ENCODE data around the gene FBXL14.

FBXL14 gene

GRCh38 chr12:1523558-1524050, 70.8 kb downstream of the FBXL14 start:
- no peaks in the 10 kb centered on the region for H3K27me3 ChIP-seq (ENCODE audit: low read length)
- H3K27ac ChIP-seq (ENCODE audit: low read depth, low read length) = no peak overlapping the region
- H3K79me2 ChIP-seq (ENCODE audit: insufficient read depth, low read length) = no peaks in the 10 kb centered on the region
- no peaks in the 10 kb centered on the region for H4K20me1 ChIP-seq (ENCODE audit: low read depth, low read length)
- no peaks in the 10 kb centered on the region for H3K36me3 ChIP-seq (ENCODE audit: low read length)
- H3K9ac ChIP-seq (ENCODE audit: low read length) = no peak overlapping the region
- no peaks in the 10 kb centered on the region for H3K9me2 ChIP-seq (replicated peaks; ENCODE audit: insufficient read depth, low read length)
- no peaks in the 10 kb centered on the region for H3K9me3 ChIP-seq (ENCODE audit: insufficient read depth, low read length)
- TF ChIP-seq CTCF (IDR thresholded peaks at IDR 0.05; ENCODE audit: insufficient read depth, low read length, poor library complexity, severe bottlenecking) (no peak), EZH2phosphoT487 (conservative IDR thresholded peaks at IDR 0.05; ENCODE audit: low read length) (no peak)
- H3F3A ChIP-seq (ENCODE audit: insufficient read depth) = no peaks in the 10 kb centered on the region
- H3K4me2 ChIP-seq (ENCODE audit: low read depth, low read length, poor library complexity, severe bottlenecking) = no peak overlapping the region
- no peak overlapping the region for H2AFZ ChIP-seq (ENCODE audit: low read depth, low read length, severe bottlenecking)
- no peak overlapping the region for H3K4me3 ChIP-seq (ENCODE audit: insufficient read depth, low read length, poor library complexity, severe bottlenecking)

DNA sequence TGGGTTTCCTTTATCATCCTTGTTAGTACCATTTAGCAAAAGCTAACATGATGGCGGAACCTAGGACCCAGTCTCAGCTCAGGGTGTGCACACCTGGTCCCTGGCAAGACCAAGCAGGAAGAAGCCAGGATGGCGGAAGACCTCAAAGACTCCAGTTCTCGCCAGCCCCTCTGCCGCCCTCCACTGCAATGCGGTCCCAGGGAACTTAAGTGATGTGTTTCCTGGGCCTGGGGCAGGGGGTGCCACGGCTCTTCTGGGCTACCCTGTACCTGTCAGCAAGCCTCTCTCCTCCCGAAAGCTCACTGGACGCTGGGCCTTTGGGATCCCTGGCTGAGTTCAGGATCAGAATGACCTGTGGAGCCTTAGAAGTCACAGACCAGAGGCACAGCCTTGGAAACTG, 71.3 kb downstream of the FBXL14 start:
- no peak overlapping the region for H3K27ac ChIP-seq (ENCODE audit: low read depth, low read length)
- H3K79me2 ChIP-seq (ENCODE audit: insufficient read depth, low read length) = no peaks in the 10 kb centered on the region
- no peaks in the 10 kb centered on the region for H3K36me3 ChIP-seq (ENCODE audit: low read length)
- H3K9ac ChIP-seq (ENCODE audit: low read length) = no peak overlapping the region
- H2AFZ ChIP-seq (ENCODE audit: low read depth, low read length, severe bottlenecking) = no peak overlapping the region
- H3K9me3 ChIP-seq (ENCODE audit: insufficient read depth, low read length) = no peaks in the 10 kb centered on the region
- H4K20me1 ChIP-seq (ENCODE audit: low read depth, low read length) = no peaks in the 10 kb centered on the region
- no peaks in the 10 kb centered on the region for H3K27me3 ChIP-seq (ENCODE audit: low read length)
- no peak for TF ChIP-seq EZH2phosphoT487 (conservative IDR thresholded peaks at IDR 0.05; ENCODE audit: low read length)
- TF ChIP-seq CTCF (IDR thresholded peaks at IDR 0.05; ENCODE audit: insufficient read depth, low read length, poor library complexity, severe bottlenecking) = no peak
- no peak overlapping the region for H3K4me2 ChIP-seq (ENCODE audit: low read depth, low read length, poor library complexity, severe bottlenecking)
- H3F3A ChIP-seq (ENCODE audit: insufficient read depth) = no peaks in the 10 kb centered on the region
- H3K9me2 ChIP-seq (replicated peaks; ENCODE audit: insufficient read depth, low read length) = no peaks in the 10 kb centered on the region
- H3K4me3 ChIP-seq (ENCODE audit: insufficient read depth, low read length, poor library complexity, severe bottlenecking) = no peak overlapping the region

- H4K20me1 ChIP-seq (ENCODE audit: low read depth, low read length) = no peaks in the 10 kb centered on the region
- H3K36me3 ChIP-seq (ENCODE audit: low read length) = no peaks in the 10 kb centered on the region
- TF ChIP-seq EZH2phosphoT487 (conservative IDR thresholded peaks at IDR 0.05; ENCODE audit: low read length) (no peak), CTCF (IDR thresholded peaks at IDR 0.05; ENCODE audit: insufficient read depth, low read length, poor library complexity, severe bottlenecking) (no peak)
- no peaks in the 10 kb centered on the region for H3K9me3 ChIP-seq (ENCODE audit: insufficient read depth, low read length)
- no peaks in the 10 kb centered on the region for H3K27me3 ChIP-seq (ENCODE audit: low read length)
- no peak overlapping the region for H2AFZ ChIP-seq (ENCODE audit: low read depth, low read length, severe bottlenecking)
- H3K9me2 ChIP-seq (replicated peaks; ENCODE audit: insufficient read depth, low read length) = no peaks in the 10 kb centered on the region
- no peak overlapping the region for H3K9ac ChIP-seq (ENCODE audit: low read length)
- no peaks in the 10 kb centered on the region for H3K79me2 ChIP-seq (ENCODE audit: insufficient read depth, low read length)
- no peak overlapping the region for H3K27ac ChIP-seq (ENCODE audit: low read depth, low read length)
- no peaks in the 10 kb centered on the region for H3F3A ChIP-seq (ENCODE audit: insufficient read depth)
- no peak overlapping the region for H3K4me2 ChIP-seq (ENCODE audit: low read depth, low read length, poor library complexity, severe bottlenecking)
- H3K4me3 ChIP-seq (ENCODE audit: insufficient read depth, low read length, poor library complexity, severe bottlenecking) = no peak overlapping the region
These were observed 74.7 kb downstream of the FBXL14 start for GRCh38 chr12:1519642-1520041.

Measured in SU-DHL-6 (cell line).